Fibroblast of skin of right biceps (primary cell): ENCODE measurements around the gene CHRNE.
"Not testable (repeated sequence)": the region's sequence is repeated elsewhere in the genome, so short reads cannot be mapped to it uniquely, and the experiment has no call there.

Source experiments
- DNase-seq: peaks from one replicate; pipeline ENCODE4 v3.0.0-alpha.2; 2013

Gene CHRNE

GRCh38 chr17:4939546-4939795 lies 36.6 kb upstream of the CHRNE start:
- no peak for DNase-seq

GRCh38 chr17:4938688-4939545 lies 36.0 kb upstream of the CHRNE start:
- no peak for DNase-seq

- DNase-seq, result no peak
Observed at GRCh38 chr17:4938069-4938491, 35.2 kb upstream of the CHRNE start.

- DNase-seq, result no peak
Observed at GRCh38 chr17:4937553-4937952, 34.7 kb upstream of the CHRNE start.

- DNase-seq, result no peak
Observed at GRCh38 chr17:4936436-4936835, 33.5 kb upstream of the CHRNE start.

- no peak for DNase-seq
Observed at GRCh38 chr17:4935650-4936049, 32.8 kb upstream of the CHRNE start.

GRCh38 chr17:4934173-4934979 lies 31.5 kb upstream of the CHRNE start:
- DNase-seq, result peak; percentile 47

GRCh38 chr17:4933646-4934045 lies 30.7 kb upstream of the CHRNE start:
- no peak for DNase-seq

- DNase-seq, result no peak
Observed at GRCh38 chr17:4932756-4933155, 29.9 kb upstream of the CHRNE start.

- DNase-seq, result no peak
Observed at GRCh38 chr17:4931963-4932362, 29.1 kb upstream of the CHRNE start, which contains the start of gene GP1BA. TSS of gene GP1BA (plus strand) at chr17:4932277. CDS start at chr17:4932605, 328 bp downstream.

- no peak for DNase-seq
Observed at GRCh38 chr17:4928881-4929280, 26.0 kb upstream of the CHRNE start.

- not testable (repeated sequence) for DNase-seq
Observed at GRCh38 chr17:4926577-4927335, 23.9 kb upstream of the CHRNE start.

GRCh38 chr17:4921320-4921719 lies 18.4 kb upstream of the CHRNE start:
- no peak for DNase-seq

- DNase-seq, result no peak
Observed at GRCh38 chr17:4920351-4921048, 17.6 kb upstream of the CHRNE start.

GRCh38 chr17:4919511-4920047 lies 16.7 kb upstream of the CHRNE start:
- DNase-seq, result no peak

- not testable (repeated sequence) for DNase-seq
Observed at GRCh38 chr17:4914551-4914950, 11.7 kb upstream of the CHRNE start.

- DNase-seq, result no peak
Observed at GRCh38 chr17:4913994-4914393, 11.1 kb upstream of the CHRNE start.

- DNase-seq, result peak; percentile 85
Observed at GRCh38 chr17:4908711-4909496, 6.0 kb upstream of the CHRNE start.

GRCh38 chr17:4908301-4908700 lies 5.4 kb upstream of the CHRNE start:
- no peak for DNase-seq

- DNase-seq, result not testable (repeated sequence)
Observed at GRCh38 chr17:4906642-4907041, 3.7 kb upstream of the CHRNE start.

GRCh38 chr17:4902540-4902939 lies 358 bp downstream of the CHRNE start:
- DNase-seq, result no peak
